ENCODE measurements around the gene TAF4.

Gene TAF4

GRCh38 chr20:62007127-62007647 is 58.5 kb downstream of the TAF4 start:
- no peak overlapping the region for H3K4me3 ChIP-seq (ENCODE audit: low read length)
- no peaks in the 10 kb centered on the region for H3K27me3 ChIP-seq (ENCODE audit: insufficient read depth, low read length)
- WGBS, result 93% methylated on average over 16 of the region's 17 CpGs
- H3K9me3 ChIP-seq (ENCODE audit: insufficient read depth, low read depth, low read length), result no peaks in the 10 kb centered on the region
- no peak overlapping the region for H3K9ac ChIP-seq (ENCODE audit: low read depth, low read length)
- no peak overlapping the region for H3K27ac ChIP-seq (ENCODE audit: low read depth, low read length)
- peaks cover 88% of the 10 kb centered on the region for H3K36me3 ChIP-seq (ENCODE audit: insufficient read depth, low read length)
- 0 out of 2 replicates have a peak, but pooled peaks cover 4% of the 10 kb centered on the region for H3K4me1 ChIP-seq (ENCODE audit: insufficient read depth, low read length)

- WGBS, result 97% methylated on average over 28 of the region's 28 CpGs
- Histone ChIP-seq H3K9ac (ENCODE audit: low read depth, low read length) (no peak overlapping the region), H3K9me3 (ENCODE audit: insufficient read depth, low read depth, low read length) (no peaks in the 10 kb centered on the region), H3K27ac (ENCODE audit: low read depth, low read length) (no peak overlapping the region), H3K4me3 (ENCODE audit: low read length) (no peak overlapping the region), H3K27me3 (ENCODE audit: insufficient read depth, low read length) (no peaks in the 10 kb centered on the region), H3K36me3 (ENCODE audit: insufficient read depth, low read length) (peaks cover 89% of the 10 kb centered on the region), H3K4me1 (ENCODE audit: insufficient read depth, low read length) (0 out of 2 replicates have a peak, but pooled peaks cover 4% of the 10 kb centered on the region)
Measured at GRCh38 chr20:62006482-62006881, 59.2 kb downstream of the TAF4 start.

- Histone ChIP-seq H3K4me1 (ENCODE audit: insufficient read depth, low read length) (no peaks in the 10 kb centered on the region), H3K4me3 (ENCODE audit: low read length) (no peak overlapping the region), H3K9ac (ENCODE audit: low read depth, low read length) (no peak overlapping the region), H3K27me3 (ENCODE audit: insufficient read depth, low read length) (no peaks in the 10 kb centered on the region), H3K9me3 (ENCODE audit: insufficient read depth, low read depth, low read length) (no peaks in the 10 kb centered on the region), H3K27ac (ENCODE audit: low read depth, low read length) (no peak overlapping the region), H3K36me3 (ENCODE audit: insufficient read depth, low read length) (peaks cover 98% of the 10 kb centered on the region)
- whole genome bisulfite sequencing, result 95% methylated on average over 5 of the region's 5 CpGs
Measured at GRCh38 chr20:62004614-62005013, 61.1 kb downstream of the TAF4 start.

GRCh38 chr20:62003567-62004405 is 61.9 kb downstream of the TAF4 start:
- WGBS, result 96% methylated on average over 24 of the region's 24 CpGs
- Histone ChIP-seq H3K27me3 (ENCODE audit: insufficient read depth, low read length) (no peaks in the 10 kb centered on the region), H3K9ac (ENCODE audit: low read depth, low read length) (no peak overlapping the region), H3K4me3 (ENCODE audit: low read length) (no peak overlapping the region), H3K4me1 (ENCODE audit: insufficient read depth, low read length) (no peaks in the 10 kb centered on the region), H3K9me3 (ENCODE audit: insufficient read depth, low read depth, low read length) (no peaks in the 10 kb centered on the region), H3K36me3 (ENCODE audit: insufficient read depth, low read length) (peaks cover 98% of the 10 kb centered on the region), H3K27ac (ENCODE audit: low read depth, low read length) (no peak overlapping the region)

GRCh38 chr20:62002882-62003480 is 62.7 kb downstream of the TAF4 start:
- peaks cover 99% of the 10 kb centered on the region for H3K36me3 ChIP-seq (ENCODE audit: insufficient read depth, low read length)
- no peaks in the 10 kb centered on the region for H3K27me3 ChIP-seq (ENCODE audit: insufficient read depth, low read length)
- no peak overlapping the region for H3K4me3 ChIP-seq (ENCODE audit: low read length)
- 96% methylated on average over 18 of the region's 18 CpGs for WGBS
- H3K9ac ChIP-seq (ENCODE audit: low read depth, low read length), result no peak overlapping the region
- no peaks in the 10 kb centered on the region for H3K4me1 ChIP-seq (ENCODE audit: insufficient read depth, low read length)
- no peaks in the 10 kb centered on the region for H3K9me3 ChIP-seq (ENCODE audit: insufficient read depth, low read depth, low read length)
- H3K27ac ChIP-seq (ENCODE audit: low read depth, low read length), result no peak overlapping the region

GRCh38 chr20:62001178-62001715 is 64.4 kb downstream of the TAF4 start:
- Histone ChIP-seq H3K9me3 (ENCODE audit: insufficient read depth, low read depth, low read length) (no peaks in the 10 kb centered on the region), H3K27ac (ENCODE audit: low read depth, low read length) (no peak overlapping the region), H3K36me3 (ENCODE audit: insufficient read depth, low read length) (peaks cover 98% of the 10 kb centered on the region), H3K9ac (ENCODE audit: low read depth, low read length) (no peak overlapping the region), H3K4me1 (ENCODE audit: insufficient read depth, low read length) (no peaks in the 10 kb centered on the region), H3K4me3 (ENCODE audit: low read length) (no peak overlapping the region), H3K27me3 (ENCODE audit: insufficient read depth, low read length) (no peaks in the 10 kb centered on the region)
- 92% methylated on average over 18 of the region's 18 CpGs for WGBS

GRCh38 chr20:61998343-61999121 is 67.1 kb downstream of the TAF4 start:
- no peak overlapping the region for H3K27ac ChIP-seq (ENCODE audit: low read depth, low read length)
- no peak overlapping the region for H3K4me3 ChIP-seq (ENCODE audit: low read length)
- H3K9me3 ChIP-seq (ENCODE audit: insufficient read depth, low read depth, low read length), result no peaks in the 10 kb centered on the region
- no peak overlapping the region for H3K9ac ChIP-seq (ENCODE audit: low read depth, low read length)
- 93% methylated on average over 19 of the region's 19 CpGs for WGBS
- peaks cover 94% of the 10 kb centered on the region for H3K36me3 ChIP-seq (ENCODE audit: insufficient read depth, low read length)
- no peaks in the 10 kb centered on the region for H3K4me1 ChIP-seq (ENCODE audit: insufficient read depth, low read length)
- no peaks in the 10 kb centered on the region for H3K27me3 ChIP-seq (ENCODE audit: insufficient read depth, low read length)

GRCh38 chr20:61997891-61998290 is 67.8 kb downstream of the TAF4 start:
- H3K36me3 ChIP-seq (ENCODE audit: insufficient read depth, low read length), result peaks cover 94% of the 10 kb centered on the region
- no peaks in the 10 kb centered on the region for H3K27me3 ChIP-seq (ENCODE audit: insufficient read depth, low read length)
- H3K4me1 ChIP-seq (ENCODE audit: insufficient read depth, low read length), result no peaks in the 10 kb centered on the region
- no peak overlapping the region for H3K27ac ChIP-seq (ENCODE audit: low read depth, low read length)
- no peak overlapping the region for H3K4me3 ChIP-seq (ENCODE audit: low read length)
- no peak overlapping the region for H3K9ac ChIP-seq (ENCODE audit: low read depth, low read length)
- H3K9me3 ChIP-seq (ENCODE audit: insufficient read depth, low read depth, low read length), result no peaks in the 10 kb centered on the region
- 97% methylated on average over 10 of the region's 10 CpGs for WGBS

GRCh38 chr20:61997372-61997771 is 68.3 kb downstream of the TAF4 start:
- peaks cover 94% of the 10 kb centered on the region for H3K36me3 ChIP-seq (ENCODE audit: insufficient read depth, low read length)
- H3K27me3 ChIP-seq (ENCODE audit: insufficient read depth, low read length), result no peaks in the 10 kb centered on the region
- H3K9ac ChIP-seq (ENCODE audit: low read depth, low read length), result no peak overlapping the region
- H3K9me3 ChIP-seq (ENCODE audit: insufficient read depth, low read depth, low read length), result no peaks in the 10 kb centered on the region
- H3K4me1 ChIP-seq (ENCODE audit: insufficient read depth, low read length), result no peaks in the 10 kb centered on the region
- H3K27ac ChIP-seq (ENCODE audit: low read depth, low read length), result no peak overlapping the region
- no peak overlapping the region for H3K4me3 ChIP-seq (ENCODE audit: low read length)
- 88% methylated on average over 10 of the region's 10 CpGs for WGBS

GRCh38 chr20:61994546-61994945 is 71.1 kb downstream of the TAF4 start:
- 97% methylated on average over 8 of the region's 8 CpGs for WGBS
- peaks cover 91% of the 10 kb centered on the region for H3K36me3 ChIP-seq (ENCODE audit: insufficient read depth, low read length)
- H3K9me3 ChIP-seq (ENCODE audit: insufficient read depth, low read depth, low read length), result peaks cover 7% of the 10 kb centered on the region; the same call in 1 of the 2 replicates
- no peak overlapping the region for H3K4me3 ChIP-seq (ENCODE audit: low read length)
- H3K4me1 ChIP-seq (ENCODE audit: insufficient read depth, low read length), result no peaks in the 10 kb centered on the region
- no peaks in the 10 kb centered on the region for H3K27me3 ChIP-seq (ENCODE audit: insufficient read depth, low read length)
- H3K27ac ChIP-seq (ENCODE audit: low read depth, low read length), result no peak overlapping the region
- no peak overlapping the region for H3K9ac ChIP-seq (ENCODE audit: low read depth, low read length)
